ENCODE data around the gene NR4A1. TPM values are rescaled to one million over a fixed set of nuclear protein-coding genes. Genes with fewer than 3 reads are reported as not detected.

Gene NR4A1
- total RNA-seq, 1 donor from 2014 or later = 2.3 TPM

DNA sequence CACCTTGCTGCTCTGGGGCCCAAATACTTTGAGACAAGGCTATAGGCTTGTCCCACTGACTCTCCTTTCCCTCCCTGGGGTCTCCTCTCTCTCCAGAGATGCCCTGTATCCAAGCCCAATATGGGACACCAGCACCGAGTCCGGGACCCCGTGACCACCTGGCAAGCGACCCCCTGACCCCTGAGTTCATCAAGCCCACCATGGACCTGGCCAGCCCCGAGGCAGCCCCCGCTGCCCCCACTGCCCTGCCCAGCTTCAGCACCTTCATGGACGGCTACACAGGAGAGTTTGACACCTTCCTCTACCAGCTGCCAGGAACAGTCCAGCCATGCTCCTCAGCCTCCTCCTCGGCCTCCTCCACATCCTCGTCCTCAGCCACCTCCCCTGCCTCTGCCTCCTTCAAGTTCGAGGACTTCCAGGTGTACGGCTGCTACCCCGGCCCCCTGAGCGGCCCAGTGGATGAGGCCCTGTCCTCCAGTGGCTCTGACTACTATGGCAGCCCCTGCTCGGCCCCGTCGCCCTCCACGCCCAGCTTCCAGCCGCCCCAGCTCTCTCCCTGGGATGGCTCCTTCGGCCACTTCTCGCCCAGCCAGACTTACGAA is 3.1 kb downstream of the NR4A1 start:
- H3K4me1 Mint-ChIP-seq (ENCODE audit: low read depth, unreplicated experiment) = peaks cover 4% of the 10 kb centered on the region
- DNase-seq (ENCODE audit: low read depth) = no peak
- Histone ChIP-seq H3K4me2 (ENCODE audit: low read length) (no peak overlapping the region), H2AFZ (ENCODE audit: low read depth, low read length) (no peak overlapping the region), H3K27ac (ENCODE audit: low read depth, low read length) (no peak overlapping the region), H4K20me1 (ENCODE audit: insufficient read depth, low read length) (peaks cover 32% of the 10 kb centered on the region), H3K27me3 (ENCODE audit: insufficient read depth, low read length) (no peaks in the 10 kb centered on the region), H3K4me3 (ENCODE audit: insufficient read depth, low read depth, low read length) (no peak overlapping the region), H3K9ac (ENCODE audit: low read length) (no peak overlapping the region), H3K36me3 (ENCODE audit: insufficient read depth, low read length) (no peaks in the 10 kb centered on the region), H3K79me2 (ENCODE audit: insufficient read depth, low read length) (no peaks in the 10 kb centered on the region), H3K9me3 (ENCODE audit: insufficient read depth, low read depth, low read length) (no peaks in the 10 kb centered on the region), H3K4me1 (ENCODE audit: insufficient read depth, low read length) (peaks cover 14% of the 10 kb centered on the region)
- H3K9me3 Mint-ChIP-seq (ENCODE audit: unreplicated experiment) = no peaks in the 10 kb centered on the region
- H3K4me3 Mint-ChIP-seq (ENCODE audit: unreplicated experiment) = no peak overlapping the region
- no peak overlapping the region for H3K27ac Mint-ChIP-seq (ENCODE audit: unreplicated experiment)
- no peak for FAIRE-seq
- no peaks in the 10 kb centered on the region for H3K36me3 Mint-ChIP-seq (ENCODE audit: low read depth, unreplicated experiment)
- H3K27me3 Mint-ChIP-seq (ENCODE audit: low read depth, unreplicated experiment) = peaks cover 23% of the 10 kb centered on the region
- TF ChIP-seq EZH2 (IDR thresholded peaks at IDR 0.05; ENCODE audit: insufficient read depth, low read length) = no peak
- TF ChIP-seq, protein P1, sequence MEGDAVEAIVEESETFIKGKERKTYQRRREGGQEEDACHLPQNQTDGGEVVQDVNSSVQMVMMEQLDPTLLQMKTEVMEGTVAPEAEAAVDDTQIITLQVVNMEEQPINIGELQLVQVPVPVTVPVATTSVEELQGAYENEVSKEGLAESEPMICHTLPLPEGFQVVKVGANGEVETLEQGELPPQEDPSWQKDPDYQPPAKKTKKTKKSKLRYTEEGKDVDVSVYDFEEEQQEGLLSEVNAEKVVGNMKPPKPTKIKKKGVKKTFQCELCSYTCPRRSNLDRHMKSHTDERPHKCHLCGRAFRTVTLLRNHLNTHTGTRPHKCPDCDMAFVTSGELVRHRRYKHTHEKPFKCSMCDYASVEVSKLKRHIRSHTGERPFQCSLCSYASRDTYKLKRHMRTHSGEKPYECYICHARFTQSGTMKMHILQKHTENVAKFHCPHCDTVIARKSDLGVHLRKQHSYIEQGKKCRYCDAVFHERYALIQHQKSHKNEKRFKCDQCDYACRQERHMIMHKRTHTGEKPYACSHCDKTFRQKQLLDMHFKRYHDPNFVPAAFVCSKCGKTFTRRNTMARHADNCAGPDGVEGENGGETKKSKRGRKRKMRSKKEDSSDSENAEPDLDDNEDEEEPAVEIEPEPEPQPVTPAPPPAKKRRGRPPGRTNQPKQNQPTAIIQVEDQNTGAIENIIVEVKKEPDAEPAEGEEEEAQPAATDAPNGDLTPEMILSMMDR (IDR thresholded peaks at IDR 0.05; ENCODE audit: insufficient read depth, low read depth, low read length) = no peak

DNA sequence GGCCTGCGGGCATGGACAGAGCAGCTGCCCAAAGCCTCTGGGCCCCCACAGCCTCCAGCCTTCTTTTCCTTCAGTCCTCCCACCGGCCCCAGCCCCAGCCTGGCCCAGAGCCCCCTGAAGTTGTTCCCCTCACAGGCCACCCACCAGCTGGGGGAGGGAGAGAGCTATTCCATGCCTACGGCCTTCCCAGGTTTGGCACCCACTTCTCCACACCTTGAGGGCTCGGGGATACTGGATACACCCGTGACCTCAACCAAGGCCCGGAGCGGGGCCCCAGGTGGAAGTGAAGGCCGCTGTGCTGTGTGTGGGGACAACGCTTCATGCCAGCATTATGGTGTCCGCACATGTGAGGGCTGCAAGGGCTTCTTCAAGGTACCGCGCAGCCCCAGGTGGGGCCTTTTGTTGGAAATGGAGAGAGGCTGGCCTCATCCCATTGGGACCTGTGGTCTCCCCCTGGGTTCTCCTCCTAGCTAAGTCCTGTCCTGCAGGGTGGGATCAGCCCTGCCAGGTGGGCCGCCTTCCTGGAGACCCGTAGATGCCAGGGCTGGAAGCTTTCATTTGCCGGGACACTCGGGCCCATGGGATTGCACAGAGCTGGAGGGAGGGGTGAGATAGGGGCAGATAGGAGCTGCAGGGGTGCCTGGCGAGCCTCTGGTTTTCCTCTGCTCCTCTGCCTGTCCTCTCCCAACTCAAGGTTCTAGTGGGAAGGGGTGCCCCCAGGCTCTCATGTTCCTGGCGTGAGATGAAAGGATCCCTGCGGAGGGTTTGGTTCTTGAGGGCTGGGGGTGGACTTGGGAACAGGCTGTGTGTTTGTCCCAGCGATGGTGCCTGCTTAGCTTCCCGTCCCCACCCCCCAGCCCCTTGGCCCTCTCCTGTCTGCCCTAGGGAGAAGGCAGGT is 3.8 kb downstream of the NR4A1 start:
- no peak overlapping the region for H3K27ac Mint-ChIP-seq (ENCODE audit: unreplicated experiment)
- Histone ChIP-seq H3K9me3 (ENCODE audit: insufficient read depth, low read depth, low read length) (no peaks in the 10 kb centered on the region), H3K27me3 (ENCODE audit: insufficient read depth, low read length) (no peaks in the 10 kb centered on the region), H4K20me1 (ENCODE audit: insufficient read depth, low read length) (peaks cover 32% of the 10 kb centered on the region), H3K79me2 (ENCODE audit: insufficient read depth, low read length) (no peaks in the 10 kb centered on the region), H3K27ac (ENCODE audit: low read depth, low read length) (no peak overlapping the region), H3K9ac (ENCODE audit: low read length) (no peak overlapping the region), H3K4me2 (ENCODE audit: low read length) (no peak overlapping the region), H3K4me1 (ENCODE audit: insufficient read depth, low read length) (peaks cover 13% of the 10 kb centered on the region), H3K36me3 (ENCODE audit: insufficient read depth, low read length) (no peaks in the 10 kb centered on the region), H2AFZ (ENCODE audit: low read depth, low read length) (no peak overlapping the region), H3K4me3 (ENCODE audit: insufficient read depth, low read depth, low read length) (no peak overlapping the region)
- H3K36me3 Mint-ChIP-seq (ENCODE audit: low read depth, unreplicated experiment) = no peaks in the 10 kb centered on the region
- H3K4me3 Mint-ChIP-seq (ENCODE audit: unreplicated experiment) = no peak overlapping the region
- H3K4me1 Mint-ChIP-seq (ENCODE audit: low read depth, unreplicated experiment) = peaks cover 4% of the 10 kb centered on the region
- DNase-seq (ENCODE audit: low read depth) (no peak), FAIRE-seq (no peak)
- no peak for TF ChIP-seq EZH2 (IDR thresholded peaks at IDR 0.05; ENCODE audit: insufficient read depth, low read length)
- TF ChIP-seq, protein P1 (IDR thresholded peaks at IDR 0.05; ENCODE audit: insufficient read depth, low read depth, low read length) = no peak
- no peaks in the 10 kb centered on the region for H3K9me3 Mint-ChIP-seq (ENCODE audit: unreplicated experiment)
- peaks cover 18% of the 10 kb centered on the region for H3K27me3 Mint-ChIP-seq (ENCODE audit: low read depth, unreplicated experiment)

Data from astrocyte (in vitro differentiated cells and primary cell).